Measurements from ENCODE around the gene TUBB4A. TPM values are rescaled to one million over a fixed set of nuclear protein-coding genes. Genes with fewer than 3 reads are reported as not detected.

TUBB4A gene
- total RNA-seq, 1 experiment from 2014 or later, result not detected

DNA sequence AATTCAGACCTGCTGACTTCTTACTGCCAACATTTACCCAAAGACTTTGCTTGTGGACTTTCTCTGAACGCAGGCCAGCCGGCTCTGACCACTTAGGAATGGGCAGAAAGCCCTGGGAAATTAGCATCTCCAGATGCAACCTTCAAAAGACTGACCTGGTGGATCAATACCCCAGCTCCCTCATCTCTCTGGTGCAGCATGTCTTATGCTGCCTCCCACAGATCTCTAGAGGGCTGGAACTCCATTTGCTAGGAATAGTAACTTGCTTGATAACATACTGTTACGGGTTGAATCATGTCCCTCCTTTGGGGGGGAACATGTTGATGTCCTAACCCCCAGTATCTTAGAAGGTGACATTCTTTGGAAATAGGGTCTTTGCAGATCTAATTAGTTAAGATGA is 55.7 kb downstream of the TUBB4A start:
- no peaks in the 10 kb centered on the region for H3K27me3 Mint-ChIP-seq (ENCODE audit: insufficient read depth, unreplicated experiment)
- no peak overlapping the region for H3K27ac Mint-ChIP-seq (ENCODE audit: low read depth, unreplicated experiment)
- DNase-seq (ENCODE audit: unreplicated experiment), result no peak
- TF ChIP-seq, protein P1, sequence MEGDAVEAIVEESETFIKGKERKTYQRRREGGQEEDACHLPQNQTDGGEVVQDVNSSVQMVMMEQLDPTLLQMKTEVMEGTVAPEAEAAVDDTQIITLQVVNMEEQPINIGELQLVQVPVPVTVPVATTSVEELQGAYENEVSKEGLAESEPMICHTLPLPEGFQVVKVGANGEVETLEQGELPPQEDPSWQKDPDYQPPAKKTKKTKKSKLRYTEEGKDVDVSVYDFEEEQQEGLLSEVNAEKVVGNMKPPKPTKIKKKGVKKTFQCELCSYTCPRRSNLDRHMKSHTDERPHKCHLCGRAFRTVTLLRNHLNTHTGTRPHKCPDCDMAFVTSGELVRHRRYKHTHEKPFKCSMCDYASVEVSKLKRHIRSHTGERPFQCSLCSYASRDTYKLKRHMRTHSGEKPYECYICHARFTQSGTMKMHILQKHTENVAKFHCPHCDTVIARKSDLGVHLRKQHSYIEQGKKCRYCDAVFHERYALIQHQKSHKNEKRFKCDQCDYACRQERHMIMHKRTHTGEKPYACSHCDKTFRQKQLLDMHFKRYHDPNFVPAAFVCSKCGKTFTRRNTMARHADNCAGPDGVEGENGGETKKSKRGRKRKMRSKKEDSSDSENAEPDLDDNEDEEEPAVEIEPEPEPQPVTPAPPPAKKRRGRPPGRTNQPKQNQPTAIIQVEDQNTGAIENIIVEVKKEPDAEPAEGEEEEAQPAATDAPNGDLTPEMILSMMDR (IDR thresholded peaks at IDR 0.05; ENCODE audit: unreplicated experiment), result no peak
- no peak overlapping the region for H3K4me3 Mint-ChIP-seq (ENCODE audit: unreplicated experiment)
- CTCF ChIA-PET, result no interaction called here
- intact Hi-C loops (cut with micrococcal nuclease), result no loop called here
- H3K9me3 Mint-ChIP-seq (ENCODE audit: unreplicated experiment), result peaks cover 5% of the 10 kb centered on the region
- POLR2A ChIA-PET, result no interaction called here
- peaks cover under 1% of the 10 kb centered on the region for H3K36me3 Mint-ChIP-seq (ENCODE audit: insufficient read depth, unreplicated experiment)
- H3K4me1 Mint-ChIP-seq (ENCODE audit: insufficient read depth, unreplicated experiment), result no peaks in the 10 kb centered on the region
- no TSS peak for BruUV-seq (replicated peaks)

Other genes starting within 250 kb of the TUBB4A start
- gene MLLT1, start 222.3 kb downstream of the TUBB4A start, total RNA-seq (2022), result 53.9 and 59.0 TPM in 2 replicates
- not detected in 2 replicates for gene ACER1, start 168.7 kb downstream of the TUBB4A start, total RNA-seq (2022)
- 132 and 142 TPM in 2 replicates for gene CLPP, start 140.8 kb downstream of the TUBB4A start, total RNA-seq (2022)
- 49.9 and 51.5 TPM in 2 replicates for gene ALKBH7, start 129.5 kb downstream of the TUBB4A start, total RNA-seq (2022)
- gene PSPN, start 126.4 kb downstream of the TUBB4A start, total RNA-seq (2022), result 1.1 and 1.9 TPM in 2 replicates
- gene GTF2F1, start 109.1 kb downstream of the TUBB4A start, total RNA-seq (2022), result 65.6 and 84.8 TPM in 2 replicates
- 269 and 278 TPM in 2 replicates for gene KHSRP, start 77.5 kb downstream of the TUBB4A start, total RNA-seq (2022)
- gene SLC25A41, start 68.5 kb downstream of the TUBB4A start, total RNA-seq (2022), result not detected in 2 replicates
- 14.5 and 21.3 TPM in 2 replicates for gene SLC25A23, start 42.5 kb downstream of the TUBB4A start, total RNA-seq (2022)
- gene CRB3, start 38.0 kb downstream of the TUBB4A start, total RNA-seq (2022), result 13.6 and 15.6 TPM in 2 replicates
- not detected in 2 replicates for gene DENND1C, start 20.5 kb downstream of the TUBB4A start, total RNA-seq (2022)
- 6.2 and 6.9 TPM in 2 replicates for gene TNFSF9, start 28.7 kb upstream of the TUBB4A start, total RNA-seq (2022)
- 13.4 and 14.7 TPM in 2 replicates for gene CD70, start 88.8 kb upstream of the TUBB4A start, total RNA-seq (2022)
- 12.1 and 12.2 TPM in 2 replicates for gene TNFSF14, start 167.9 kb upstream of the TUBB4A start, total RNA-seq (2022)
- gene C3, start 218.3 kb upstream of the TUBB4A start, total RNA-seq (2022), result 842 and 872 TPM in 2 replicates
- 115 and 124 TPM in 2 replicates for gene GPR108, start 235.3 kb upstream of the TUBB4A start, total RNA-seq (2022)
- gene TRIP10, start 237.4 kb upstream of the TUBB4A start, total RNA-seq (2022), result 45.4 and 49.7 TPM in 2 replicates

Measured in MCF 10A (cell line).